Measurements from ENCODE around the gene HMOX1.

DNA sequence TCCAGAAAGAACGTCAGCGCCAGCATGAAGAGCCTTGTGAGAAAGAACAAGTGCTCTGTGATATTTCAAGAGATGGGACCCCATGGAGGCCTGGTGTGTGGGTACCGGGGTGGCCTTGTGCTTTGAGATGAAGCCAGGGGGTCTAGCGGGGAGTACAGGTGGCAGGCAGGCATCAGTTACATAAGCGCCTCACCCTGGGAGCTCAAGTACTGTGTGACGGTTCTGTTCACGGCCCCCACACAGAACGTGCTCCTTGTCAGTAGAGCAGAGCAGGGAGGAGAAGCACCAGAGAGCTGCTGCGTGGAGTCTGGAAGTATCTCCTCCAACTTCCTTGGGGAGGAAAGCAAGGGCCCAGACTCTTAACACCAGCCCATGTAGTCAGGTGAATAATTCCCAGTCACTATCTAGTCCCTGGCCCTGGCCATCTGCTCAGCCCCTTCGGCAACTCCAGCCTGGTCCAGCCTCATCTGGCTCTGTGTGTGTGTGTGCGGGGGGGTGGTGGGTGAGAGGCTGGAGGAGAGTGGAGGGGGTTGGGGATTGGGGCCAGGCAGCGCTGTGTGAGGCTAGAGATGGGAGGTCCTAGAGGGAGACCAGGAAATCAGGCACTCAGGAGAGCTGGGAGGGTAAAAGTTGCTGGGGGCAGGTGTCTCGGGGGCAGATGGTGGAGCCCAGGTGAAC, 51.5 kb downstream of the HMOX1 start:
- TF ChIP-seq RFX5 (IDR thresholded peaks at IDR 0.05; ENCODE audit: borderline replicate concordance, low read depth, low read length) (no peak), EZH2 (IDR thresholded peaks at IDR 0.05; ENCODE audit: low read depth, low read length, severe bottlenecking) (no peak), JUN (IDR thresholded peaks at IDR 0.05; ENCODE audit: low read depth, low read length) (no peak), POLR2A (IDR thresholded peaks at IDR 0.05; ENCODE audit: control extremely low read depth in 1 of 2, low read depth in 2 of 2, low read length in 2 of 2) (no peak), POLR2AphosphoS5 (IDR thresholded peaks at IDR 0.05; ENCODE audit: low read depth, low read length) (no peak), SUZ12 (IDR thresholded peaks at IDR 0.05; ENCODE audit: low read length) (no peak), YY1 (IDR thresholded peaks at IDR 0.05; ENCODE audit: low read depth, low read length) (no peak), GABPA (IDR thresholded peaks at IDR 0.05; ENCODE audit: borderline replicate concordance, insufficient read depth, low read length) (no peak), GTF2F1 (IDR thresholded peaks at IDR 0.05; ENCODE audit: borderline replicate concordance, low read depth, low read length) (no peak), MAFK (IDR thresholded peaks at IDR 0.05; ENCODE audit: low read depth, low read length) (no peak), TBP (IDR thresholded peaks at IDR 0.05; ENCODE audit: low read depth, low read length) (no peak)
- TF ChIP-seq, protein P1, sequence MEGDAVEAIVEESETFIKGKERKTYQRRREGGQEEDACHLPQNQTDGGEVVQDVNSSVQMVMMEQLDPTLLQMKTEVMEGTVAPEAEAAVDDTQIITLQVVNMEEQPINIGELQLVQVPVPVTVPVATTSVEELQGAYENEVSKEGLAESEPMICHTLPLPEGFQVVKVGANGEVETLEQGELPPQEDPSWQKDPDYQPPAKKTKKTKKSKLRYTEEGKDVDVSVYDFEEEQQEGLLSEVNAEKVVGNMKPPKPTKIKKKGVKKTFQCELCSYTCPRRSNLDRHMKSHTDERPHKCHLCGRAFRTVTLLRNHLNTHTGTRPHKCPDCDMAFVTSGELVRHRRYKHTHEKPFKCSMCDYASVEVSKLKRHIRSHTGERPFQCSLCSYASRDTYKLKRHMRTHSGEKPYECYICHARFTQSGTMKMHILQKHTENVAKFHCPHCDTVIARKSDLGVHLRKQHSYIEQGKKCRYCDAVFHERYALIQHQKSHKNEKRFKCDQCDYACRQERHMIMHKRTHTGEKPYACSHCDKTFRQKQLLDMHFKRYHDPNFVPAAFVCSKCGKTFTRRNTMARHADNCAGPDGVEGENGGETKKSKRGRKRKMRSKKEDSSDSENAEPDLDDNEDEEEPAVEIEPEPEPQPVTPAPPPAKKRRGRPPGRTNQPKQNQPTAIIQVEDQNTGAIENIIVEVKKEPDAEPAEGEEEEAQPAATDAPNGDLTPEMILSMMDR (IDR thresholded peaks at IDR 0.05; ENCODE audit: control extremely low read depth in 1 of 3, insufficient read depth in 1 of 3, low read depth in 1 of 3, low read length in 3 of 3), result no peak
- TF ChIP-seq, protein P2, sequence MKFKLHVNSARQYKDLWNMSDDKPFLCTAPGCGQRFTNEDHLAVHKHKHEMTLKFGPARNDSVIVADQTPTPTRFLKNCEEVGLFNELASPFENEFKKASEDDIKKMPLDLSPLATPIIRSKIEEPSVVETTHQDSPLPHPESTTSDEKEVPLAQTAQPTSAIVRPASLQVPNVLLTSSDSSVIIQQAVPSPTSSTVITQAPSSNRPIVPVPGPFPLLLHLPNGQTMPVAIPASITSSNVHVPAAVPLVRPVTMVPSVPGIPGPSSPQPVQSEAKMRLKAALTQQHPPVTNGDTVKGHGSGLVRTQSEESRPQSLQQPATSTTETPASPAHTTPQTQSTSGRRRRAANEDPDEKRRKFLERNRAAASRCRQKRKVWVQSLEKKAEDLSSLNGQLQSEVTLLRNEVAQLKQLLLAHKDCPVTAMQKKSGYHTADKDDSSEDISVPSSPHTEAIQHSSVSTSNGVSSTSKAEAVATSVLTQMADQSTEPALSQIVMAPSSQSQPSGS (IDR thresholded peaks at IDR 0.05; ENCODE audit: low read length), result no peak
- TF ChIP-seq, protein P3, sequence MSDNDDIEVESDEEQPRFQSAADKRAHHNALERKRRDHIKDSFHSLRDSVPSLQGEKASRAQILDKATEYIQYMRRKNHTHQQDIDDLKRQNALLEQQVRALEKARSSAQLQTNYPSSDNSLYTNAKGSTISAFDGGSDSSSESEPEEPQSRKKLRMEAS (IDR thresholded peaks at IDR 0.05), result no peak
